Activated CD8-positive, alpha-beta memory T cell treated with anti-CD3 and anti-CD28 coated beads, Interleukin-2, amount 50 U/mL, for 24 hours (primary cell): ENCODE results near the gene FBXL20.

Source experiments
- DNase-seq: peaks from one replicate; pipeline ENCODE4 v3.0.0-alpha.2; 2020; ENCODE audit errors: extremely low read depth

Gene FBXL20

DNA sequence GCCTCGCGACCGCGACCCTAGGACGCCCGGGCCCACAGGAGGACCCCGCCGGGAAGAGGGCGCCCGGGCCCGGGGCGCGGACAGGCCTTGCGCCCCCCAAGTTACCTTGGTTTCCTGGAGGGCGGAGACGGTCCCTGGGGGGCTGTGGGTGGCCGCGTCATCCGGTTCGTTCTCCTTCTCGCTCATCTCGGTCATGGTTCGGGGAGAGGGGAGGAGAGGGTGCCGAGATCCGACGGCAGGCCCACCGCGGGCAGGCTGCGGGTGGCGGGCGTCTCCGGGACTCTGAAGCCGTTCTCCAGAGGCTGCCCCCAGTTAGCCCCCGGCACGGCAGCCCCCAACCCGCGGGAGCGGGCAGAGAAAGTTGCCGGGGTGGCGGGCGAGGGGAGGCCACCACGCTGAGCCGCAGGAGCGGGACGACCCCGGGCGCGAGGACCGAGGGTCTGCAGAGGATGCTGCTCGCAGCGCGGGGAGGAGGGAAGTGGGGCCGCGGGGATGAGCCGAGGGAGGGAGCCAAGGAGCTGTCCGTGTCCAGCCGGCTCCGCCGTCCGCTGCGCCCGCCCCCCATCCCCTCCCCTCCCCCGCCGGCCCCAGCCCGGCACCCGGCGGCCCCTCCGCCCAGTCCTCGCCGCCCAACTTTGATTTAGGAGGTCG lies 176.0 kb downstream of the FBXL20 start, which contains the start of gene STAC2:
TSS of gene STAC2 (minus strand) at position 638 of the 651 bp plus-strand sequence. CDS start at position 195, 443 bp downstream.
- DNase-seq, result no peak

DNA sequence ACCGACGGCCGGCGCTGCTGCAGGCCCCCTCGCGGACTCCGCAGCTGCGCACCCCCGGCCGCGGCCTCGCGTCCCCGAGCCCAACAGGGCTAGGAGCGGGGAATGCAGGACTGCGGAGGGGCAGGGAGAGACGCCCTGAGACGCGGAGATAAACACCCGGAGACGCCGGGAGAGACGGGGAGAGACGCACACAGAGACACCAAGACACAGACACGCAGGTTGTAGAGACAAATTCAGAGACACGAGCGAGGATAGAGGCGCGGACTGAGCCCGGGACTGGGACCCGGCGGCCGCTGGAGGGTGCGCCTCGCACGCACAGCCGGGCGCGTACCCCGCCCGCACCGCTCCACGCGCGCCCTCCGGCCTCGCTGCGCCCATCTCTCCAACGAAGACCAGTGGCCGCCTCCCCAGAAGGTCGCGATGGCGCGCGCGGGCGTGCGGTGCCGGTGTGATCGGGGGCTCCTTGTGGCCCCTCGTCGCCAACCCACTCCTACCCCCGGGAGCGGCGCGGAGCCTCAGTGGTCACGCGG lies 176.6 kb downstream of the FBXL20 start:
- DNase-seq, result no peak

GRCh38 chr17:39223907-39224777 lies 177.3 kb downstream of the FBXL20 start:
- DNase-seq, result no peak

DNA sequence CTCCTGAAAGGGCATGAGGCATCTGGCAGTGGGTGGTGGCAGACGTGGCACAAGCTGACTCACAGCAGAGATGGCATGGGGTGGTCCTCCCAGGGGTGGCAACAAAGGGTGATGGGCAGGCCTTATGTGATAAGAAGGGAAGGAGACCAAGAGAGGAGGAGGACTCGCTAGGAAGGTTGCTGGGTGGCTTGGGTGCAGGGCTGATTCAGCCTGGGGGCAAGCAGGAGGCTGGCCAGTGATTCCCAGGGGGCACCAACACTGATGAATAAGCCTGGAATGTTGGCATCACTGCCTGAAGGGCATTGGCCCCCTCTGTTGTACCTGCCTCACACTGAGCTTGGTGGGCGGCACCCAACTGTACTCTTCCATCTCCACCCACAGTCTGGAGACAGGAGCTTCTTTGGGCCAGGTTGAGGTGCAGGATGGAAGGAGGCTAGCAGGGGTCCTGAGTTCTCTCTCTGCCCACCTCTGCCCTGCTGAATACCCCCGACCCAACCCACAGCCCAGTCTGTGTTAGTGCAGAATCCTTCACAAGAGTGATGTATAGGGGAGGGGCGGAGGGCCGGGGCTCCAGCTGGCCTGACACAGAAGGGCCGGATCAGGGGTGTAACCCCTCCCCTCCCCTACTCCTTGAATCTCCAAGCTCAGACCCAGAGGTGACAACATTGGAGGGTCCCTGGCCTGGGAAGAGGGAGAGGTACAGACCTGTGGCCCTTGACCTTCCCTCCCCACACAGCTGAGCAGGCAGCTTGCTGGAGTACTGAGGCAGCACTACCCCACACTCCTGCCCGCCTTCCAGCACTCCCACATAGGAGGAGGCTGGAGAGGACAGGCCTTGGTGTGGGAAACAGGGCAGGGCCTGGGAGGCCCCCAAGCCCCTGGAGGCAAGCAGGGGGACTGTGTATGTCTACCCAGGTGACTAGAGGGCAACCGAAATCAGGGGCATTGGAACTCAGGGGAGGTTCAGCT lies 178.3 kb downstream of the FBXL20 start:
- no peak for DNase-seq

GRCh38 chr17:39222151-39222550 lies 179.3 kb downstream of the FBXL20 start:
- DNase-seq, result no peak

- DNase-seq, result no peak
These were observed 179.9 kb downstream of the FBXL20 start for GRCh38 chr17:39221572-39221971.

DNA sequence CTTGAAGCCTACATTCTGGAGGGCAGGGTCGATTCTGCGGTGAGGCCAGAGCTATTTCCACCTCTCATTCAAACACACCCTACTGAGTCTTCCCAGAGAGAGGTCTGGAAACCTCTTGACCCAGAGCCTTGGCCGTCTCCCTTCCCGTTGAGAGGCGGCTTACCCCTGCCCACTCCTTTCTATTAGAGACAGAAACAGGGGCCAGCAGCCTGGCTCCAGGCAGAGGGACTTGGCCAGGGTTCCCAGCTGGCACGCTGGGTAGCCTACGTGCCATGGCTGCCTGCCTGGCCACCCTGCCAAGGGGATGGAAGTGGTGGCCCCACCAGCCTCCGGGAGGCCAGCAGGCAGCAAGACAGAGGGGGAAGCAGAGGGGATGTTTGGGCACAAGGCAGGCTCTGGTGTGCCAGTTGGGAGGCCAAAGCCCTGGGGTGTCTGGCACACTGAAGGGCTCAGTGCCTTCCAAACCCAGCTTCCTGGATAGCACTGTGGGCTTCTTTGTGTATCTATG lies 181.7 kb downstream of the FBXL20 start:
- DNase-seq, result no peak

GRCh38 chr17:39218906-39219305 lies 182.5 kb downstream of the FBXL20 start:
- DNase-seq, result no peak

- no peak for DNase-seq
These were observed 183.6 kb downstream of the FBXL20 start for GRCh38 chr17:39217734-39218369.

- no peak for DNase-seq
These were observed 187.6 kb downstream of the FBXL20 start for GRCh38 chr17:39213852-39214251.

DNA sequence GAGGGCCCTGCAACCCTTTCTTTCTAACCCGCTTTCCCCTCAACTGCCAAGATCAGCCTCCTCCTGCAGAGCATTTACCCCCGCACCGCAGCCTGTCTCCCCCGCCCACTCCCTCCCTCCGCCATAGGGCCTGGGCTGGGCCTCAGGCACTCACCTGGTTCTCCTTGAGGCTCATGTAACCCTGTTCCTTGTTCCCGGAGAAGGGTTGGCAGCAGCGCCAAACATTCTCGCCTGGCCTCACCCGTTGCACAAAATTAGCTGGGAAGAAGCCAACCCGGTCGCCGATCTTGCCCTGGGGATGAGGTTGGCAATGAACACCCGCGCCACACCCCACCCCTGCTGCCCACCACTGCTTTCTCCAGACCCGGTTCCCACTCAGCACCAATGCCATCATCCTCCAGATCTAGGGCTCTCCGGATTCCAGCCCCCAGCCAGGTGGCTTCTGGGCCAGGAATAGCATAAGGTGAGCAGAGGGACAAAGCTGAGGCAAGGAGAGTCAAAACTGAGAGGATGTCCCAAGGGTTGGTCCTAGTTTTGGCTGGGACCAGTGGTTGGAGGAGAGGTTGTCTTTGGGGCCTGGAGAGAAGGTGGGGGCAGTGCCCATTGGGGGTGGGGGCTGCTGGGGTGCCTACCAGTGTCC lies 188.5 kb downstream of the FBXL20 start:
- DNase-seq, result no peak

- DNase-seq, result no peak
These were observed 189.1 kb downstream of the FBXL20 start for GRCh38 chr17:39212195-39212810.

DNA sequence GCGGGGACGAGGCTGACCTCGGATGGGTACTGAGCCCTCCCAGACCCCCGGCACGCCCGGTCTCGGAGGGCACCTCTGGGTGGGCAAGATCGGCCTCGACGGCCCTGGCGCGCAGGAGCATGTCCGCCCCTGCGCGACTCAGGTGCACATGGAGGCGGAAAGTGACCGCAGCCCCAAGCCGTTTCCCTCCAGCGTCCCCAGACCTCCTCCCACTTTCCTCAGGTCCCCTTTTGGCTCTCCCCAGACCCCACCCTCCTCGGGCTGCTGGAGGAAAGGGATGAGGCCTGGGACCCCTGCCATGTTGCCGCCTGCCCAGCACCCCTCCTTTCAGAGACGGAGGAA lies 191.4 kb downstream of the FBXL20 start:
- DNase-seq, result no peak

- DNase-seq, result no peak
These were observed 191.9 kb downstream of the FBXL20 start for GRCh38 chr17:39209317-39210092.

DNA sequence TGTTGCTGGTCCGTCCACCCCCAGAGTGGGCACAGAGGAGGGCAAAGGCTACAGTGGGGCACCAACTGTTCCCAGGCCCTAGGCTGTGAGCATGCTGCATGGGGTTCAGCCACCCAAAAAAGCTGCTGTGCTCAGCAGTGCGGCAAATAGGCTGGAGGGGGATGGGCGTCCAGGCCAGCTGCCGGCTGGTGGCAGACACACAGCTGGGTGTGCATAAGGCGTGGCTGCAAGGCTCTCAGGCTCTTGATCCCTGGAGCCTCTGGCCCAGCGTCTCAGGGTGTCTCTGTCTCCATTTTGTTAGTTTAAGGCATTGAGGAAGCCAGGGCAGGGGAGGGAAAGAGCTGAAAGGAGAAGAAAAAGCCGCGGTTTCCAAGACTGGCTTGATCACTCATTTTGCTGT lies 192.5 kb downstream of the FBXL20 start:
- no peak for DNase-seq

GRCh38 chr17:39208136-39208535 lies 193.3 kb downstream of the FBXL20 start:
- DNase-seq, result no peak

- DNase-seq, result no peak
These were observed 196.3 kb downstream of the FBXL20 start for GRCh38 chr17:39205112-39205526.

DNA sequence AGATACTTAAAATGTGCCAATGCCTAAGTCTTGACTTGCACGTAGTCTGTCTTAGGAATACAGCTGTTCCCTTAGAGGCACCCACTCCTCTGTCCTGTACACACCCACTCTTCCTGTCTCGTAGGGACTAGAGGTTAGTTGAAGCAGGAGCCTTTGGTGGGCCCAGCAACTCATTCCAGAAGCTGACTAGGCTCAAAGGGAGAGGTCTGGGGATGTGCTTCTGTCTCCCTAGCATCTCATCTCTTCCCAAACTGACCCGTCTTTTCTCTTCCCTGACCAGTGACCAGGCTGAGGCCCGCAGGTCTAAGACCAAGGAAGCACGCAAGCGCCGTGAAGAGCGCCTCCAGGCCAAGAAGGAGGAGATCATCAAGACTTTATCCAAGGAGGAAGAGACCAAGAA lies 197.2 kb downstream of the FBXL20 start:
- DNase-seq, result no peak
